ENCODE results near the gene PLCB4. TPM values are rescaled to one million over a fixed set of nuclear protein-coding genes. Genes with fewer than 3 reads are reported as not detected.

PLCB4 gene
- total RNA-seq, 1 experiment from 2014 or later, result 10.1 TPM

DNA sequence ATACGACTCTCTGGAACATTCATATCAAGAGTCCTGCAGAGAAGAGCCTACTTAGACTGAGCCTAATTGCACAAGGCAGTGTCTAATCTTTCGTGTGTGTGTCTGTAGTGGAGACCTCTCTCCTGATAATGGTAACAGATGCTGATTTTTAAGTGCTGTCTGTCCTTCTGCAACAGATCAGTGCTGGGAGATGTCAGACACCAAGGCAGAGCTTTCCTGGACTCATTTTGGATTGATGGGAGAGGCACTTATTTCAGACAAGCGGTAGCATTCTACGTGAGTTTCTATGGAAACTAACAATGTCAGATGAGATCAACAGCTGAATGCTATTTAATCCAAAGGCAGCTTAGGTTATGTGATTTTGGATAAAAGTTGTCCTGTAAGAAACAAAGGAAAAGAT is 167.6 kb downstream of the PLCB4 start:
- Histone ChIP-seq H3K27me3 (ENCODE audit: insufficient read depth, low read length) (no peaks in the 10 kb centered on the region), H3K4me1 (ENCODE audit: insufficient read depth, low read length) (no peaks in the 10 kb centered on the region), H4K91ac (ENCODE audit: insufficient read length, low read depth, low read length) (no peak overlapping the region), H2BK20ac (ENCODE audit: low read depth, low read length, poor library complexity, severe bottlenecking) (no peak overlapping the region), H3K23ac (ENCODE audit: insufficient read length, low read depth, low read length) (no peak overlapping the region), H3K79me2 (ENCODE audit: insufficient read depth, low read length) (no peaks in the 10 kb centered on the region), H3K23me2 (ENCODE audit: insufficient read length, low read depth, low read length, poor library complexity, severe bottlenecking) (no peaks in the 10 kb centered on the region), H3K9ac (ENCODE audit: extremely low read depth, insufficient read length, low read length) (no peak overlapping the region), H3K14ac (ENCODE audit: insufficient read depth, low read length) (no peak overlapping the region), H2BK15ac (ENCODE audit: low read depth, low read length) (no peak overlapping the region), H3K18ac (ENCODE audit: insufficient read length, low read depth, low read length) (no peak overlapping the region), H2BK12ac (ENCODE audit: insufficient read length, low read depth, low read length) (no peak overlapping the region), H3K56ac (ENCODE audit: insufficient read length, low read depth, low read length) (no peak overlapping the region), H2BK120ac (ENCODE audit: low read depth, low read length, poor library complexity, severe bottlenecking) (no peak overlapping the region), H3K4me2 (ENCODE audit: insufficient read depth, insufficient read length, low read length) (no peak overlapping the region), H2AFZ (ENCODE audit: low read length) (no peak overlapping the region), H3K79me1 (ENCODE audit: insufficient read depth, low read depth, low read length, poor library complexity, severe bottlenecking) (no peaks in the 10 kb centered on the region), H3K9me3 (ENCODE audit: control insufficient read depth, low read depth, low read length) (peaks cover 6% of the 10 kb centered on the region), H3K4ac (ENCODE audit: low read depth, low read length) (no peak overlapping the region), H2BK5ac (ENCODE audit: insufficient read length, low read length) (no peak overlapping the region), H2AK5ac (ENCODE audit: insufficient read length, low read length) (no peak overlapping the region), H3T11ph (ENCODE audit: low read length) (no peak overlapping the region), H4K5ac (ENCODE audit: insufficient read length, low read depth, low read length) (no peak overlapping the region), H4K8ac (replicated peaks; ENCODE audit: insufficient read length, low read depth, low read length) (no peak overlapping the region), H4K20me1 (ENCODE audit: control insufficient read depth, insufficient read depth, insufficient read length) (no peaks in the 10 kb centered on the region), H3K27ac (ENCODE audit: insufficient read length, low read depth, low read length) (no peak overlapping the region)
- Mint-ChIP-seq H3K4me3 (no peak overlapping the region), H3K9me3 (peaks cover 5 to 9% of the 10 kb centered on the region in 2 experiments; a peak in 4 of 5 replicates), H3K36me3 (ENCODE audit: insufficient read depth in 1 of 3, low read depth in 3 of 3) (peaks cover 6 to 13% (median 9%) of the 10 kb centered on the region in 3 experiments), H3K4me1 (peaks cover 5 to 9% of the 10 kb centered on the region in 2 experiments), H3K27ac (no peak overlapping the region), H3K27me3 (ENCODE audit: low read depth) (no peaks in the 10 kb centered on the region; the same call in 1 of the 2 replicates)
- DNase-seq, result no peak
- TF ChIP-seq, protein P1, sequence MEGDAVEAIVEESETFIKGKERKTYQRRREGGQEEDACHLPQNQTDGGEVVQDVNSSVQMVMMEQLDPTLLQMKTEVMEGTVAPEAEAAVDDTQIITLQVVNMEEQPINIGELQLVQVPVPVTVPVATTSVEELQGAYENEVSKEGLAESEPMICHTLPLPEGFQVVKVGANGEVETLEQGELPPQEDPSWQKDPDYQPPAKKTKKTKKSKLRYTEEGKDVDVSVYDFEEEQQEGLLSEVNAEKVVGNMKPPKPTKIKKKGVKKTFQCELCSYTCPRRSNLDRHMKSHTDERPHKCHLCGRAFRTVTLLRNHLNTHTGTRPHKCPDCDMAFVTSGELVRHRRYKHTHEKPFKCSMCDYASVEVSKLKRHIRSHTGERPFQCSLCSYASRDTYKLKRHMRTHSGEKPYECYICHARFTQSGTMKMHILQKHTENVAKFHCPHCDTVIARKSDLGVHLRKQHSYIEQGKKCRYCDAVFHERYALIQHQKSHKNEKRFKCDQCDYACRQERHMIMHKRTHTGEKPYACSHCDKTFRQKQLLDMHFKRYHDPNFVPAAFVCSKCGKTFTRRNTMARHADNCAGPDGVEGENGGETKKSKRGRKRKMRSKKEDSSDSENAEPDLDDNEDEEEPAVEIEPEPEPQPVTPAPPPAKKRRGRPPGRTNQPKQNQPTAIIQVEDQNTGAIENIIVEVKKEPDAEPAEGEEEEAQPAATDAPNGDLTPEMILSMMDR (conservative IDR thresholded peaks at IDR 0.05), result no peak
- no CpG with 5 or more reads among the region's 4 CpGs for WGBS (ENCODE audit: extremely low coverage, insufficient read length, low lambda C conversion rate)
